GM20431 (cell line): ENCODE data around the gene GIMD1.
"Not testable (repeated sequence)": the region's sequence is repeated elsewhere in the genome, so short reads cannot be mapped to it uniquely, and the experiment has no call there.

Source experiments
- in situ Hi-C: fragments of 300-500 bp; cut with MseI, MboI; formaldehyde crosslinking; loops from one replicate; pipeline ENCODE4 v1.15.0; 2020; ENCODE audit warnings: low sequenced_read_pairs; ENCODE audit not compliant: unreplicated experiment

Gene GIMD1

DNA sequence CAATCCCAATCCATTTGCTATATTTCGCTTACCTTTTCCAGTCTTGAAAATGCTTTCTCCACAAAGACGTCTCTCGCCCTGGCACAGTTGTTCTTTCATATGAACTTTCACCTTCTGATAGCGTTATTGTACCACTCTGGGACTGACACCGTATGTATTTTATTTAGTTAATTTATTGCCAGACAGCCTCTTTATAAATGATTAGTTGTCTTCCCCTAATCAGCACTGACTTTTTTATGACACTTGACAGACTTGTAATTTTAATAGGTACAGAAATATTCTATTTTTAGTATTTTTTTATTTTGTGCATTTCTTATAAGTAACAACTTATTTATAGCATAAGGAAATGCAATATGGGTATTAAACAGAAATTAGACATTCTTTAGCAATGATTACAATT, at the start of gene GIMD1:
TSS of gene GIMD1 (minus strand) at position 101 of the 400 bp plus-strand sequence. CDS start 1,343 bp downstream, outside the sequence.
- in situ Hi-C loops: no loop called here

DNA sequence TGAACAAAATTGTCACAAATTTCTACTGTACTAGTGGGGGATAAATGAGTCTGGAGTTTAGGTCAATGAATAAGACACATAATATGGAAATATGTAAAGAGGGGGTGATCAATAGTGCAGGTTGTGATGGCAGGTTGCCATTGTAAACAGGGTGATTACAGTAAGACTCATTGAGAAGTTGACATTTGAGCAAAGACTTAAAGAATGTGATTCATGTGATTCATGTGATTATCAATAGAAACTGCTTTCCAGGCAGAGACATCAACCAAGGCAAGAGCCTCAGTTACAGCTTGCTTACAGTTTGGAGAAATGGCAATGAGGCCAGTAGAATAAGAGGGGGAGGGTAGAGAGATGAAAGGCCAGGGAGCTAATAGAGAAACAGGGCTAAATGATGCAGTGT, 45.8 kb upstream of the GIMD1 start:
- in situ Hi-C loops: no loop called here

DNA sequence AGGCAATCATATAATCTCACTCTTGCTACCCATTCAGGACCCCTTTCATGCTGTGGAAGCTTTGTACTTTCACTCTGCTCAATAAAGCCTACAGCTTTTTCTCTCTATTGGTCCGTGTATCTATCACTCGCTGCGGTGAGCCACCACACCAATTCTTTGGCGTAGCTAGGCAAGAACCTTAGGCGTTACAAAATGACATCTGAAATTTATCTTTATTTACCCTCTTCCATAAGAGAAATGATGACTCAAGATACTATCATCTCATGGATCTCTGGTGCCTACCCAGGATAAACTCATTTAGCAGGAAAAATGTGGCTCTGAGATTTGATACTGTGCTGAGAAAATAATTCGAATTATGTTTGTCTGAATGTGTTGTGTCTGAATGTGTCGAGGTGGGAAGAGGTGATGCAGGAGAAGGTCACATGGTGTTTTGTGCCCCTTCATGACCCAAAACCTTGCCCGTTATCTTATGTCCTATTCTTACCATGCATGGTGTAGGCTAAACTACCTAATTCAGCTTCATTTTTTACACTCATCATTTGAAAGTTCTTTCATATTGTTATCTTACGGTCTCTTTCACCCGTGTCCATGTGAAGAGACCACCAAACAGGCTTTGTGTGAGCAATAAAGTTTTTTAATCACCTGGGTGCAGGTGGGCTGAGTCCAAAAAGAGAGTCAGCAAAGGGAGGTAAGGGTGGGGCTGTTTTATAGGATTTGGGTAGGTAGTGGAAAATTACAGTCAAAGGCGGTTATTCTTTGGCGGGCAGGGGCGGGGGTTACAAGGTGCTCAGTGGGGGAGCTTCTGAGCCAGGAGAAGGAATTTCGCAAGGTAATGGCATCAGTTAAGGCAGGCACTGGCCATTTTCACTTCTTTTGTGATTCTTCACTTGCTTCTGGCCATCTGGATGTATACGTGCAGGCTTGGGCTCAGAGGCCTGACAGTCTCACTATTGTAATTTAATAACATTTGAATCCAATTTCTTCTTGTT, 41.6 kb upstream of the GIMD1 start:
- in situ Hi-C loops: no loop called here

DNA sequence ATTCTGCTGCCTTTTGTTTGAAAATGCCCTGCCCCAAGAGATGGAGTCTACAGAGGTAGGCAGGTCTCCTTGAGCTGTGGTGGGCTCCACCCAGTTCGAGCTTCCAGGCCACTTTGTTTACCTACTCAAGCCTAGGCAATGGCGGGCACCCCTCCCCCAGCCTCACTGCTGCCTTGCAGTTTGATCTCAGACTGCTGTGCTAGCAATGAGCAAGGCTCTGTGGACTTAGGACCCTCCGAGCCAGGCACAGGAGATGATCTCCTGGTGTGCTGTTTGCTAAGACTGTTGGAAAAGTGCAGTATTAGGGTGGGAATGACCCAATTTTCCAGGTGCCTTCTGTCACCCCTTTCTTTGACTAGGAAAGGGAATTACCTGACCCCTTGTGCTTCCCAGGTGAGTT, 39.4 kb upstream of the GIMD1 start:
- in situ Hi-C loops: not testable (repeated sequence)

DNA sequence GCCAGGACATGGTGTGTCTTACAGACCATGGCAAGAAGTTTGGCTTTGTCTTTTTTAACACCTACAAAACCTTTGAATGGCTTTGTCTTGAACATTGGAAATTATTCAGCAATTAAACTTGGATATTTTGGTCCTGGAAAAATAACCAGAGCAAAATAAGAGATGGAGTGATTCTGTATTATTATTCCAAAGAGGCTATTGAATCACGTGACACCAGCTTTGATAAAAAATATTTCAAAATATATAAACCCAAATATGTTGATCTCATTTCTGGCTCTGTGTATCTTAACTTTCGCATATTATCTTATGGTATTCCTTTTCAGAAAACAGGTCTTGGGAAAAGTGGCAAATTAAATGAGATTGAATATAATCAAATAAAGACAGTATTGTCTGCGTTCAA, 32.6 kb upstream of the GIMD1 start:
- in situ Hi-C loops: no loop called here

DNA sequence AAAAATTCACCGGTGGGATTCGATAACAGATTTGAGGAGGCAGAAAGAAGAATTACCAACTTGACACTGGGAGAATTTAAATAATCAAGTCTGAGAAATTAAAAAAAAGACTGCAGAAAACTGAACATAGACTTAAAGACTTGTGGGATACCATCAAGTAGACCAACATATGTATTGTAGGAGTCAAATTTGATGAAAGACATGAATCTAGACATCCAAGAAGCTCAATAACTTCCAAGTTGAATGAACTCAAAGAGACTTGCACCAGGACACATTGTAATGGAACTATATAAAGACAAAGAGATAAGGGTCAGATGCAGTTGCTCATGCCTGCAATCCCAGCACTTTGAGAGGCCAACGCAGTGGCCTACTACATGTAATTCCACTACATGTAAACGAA, 30.3 kb upstream of the GIMD1 start:
- in situ Hi-C loops: not testable (repeated sequence)

DNA sequence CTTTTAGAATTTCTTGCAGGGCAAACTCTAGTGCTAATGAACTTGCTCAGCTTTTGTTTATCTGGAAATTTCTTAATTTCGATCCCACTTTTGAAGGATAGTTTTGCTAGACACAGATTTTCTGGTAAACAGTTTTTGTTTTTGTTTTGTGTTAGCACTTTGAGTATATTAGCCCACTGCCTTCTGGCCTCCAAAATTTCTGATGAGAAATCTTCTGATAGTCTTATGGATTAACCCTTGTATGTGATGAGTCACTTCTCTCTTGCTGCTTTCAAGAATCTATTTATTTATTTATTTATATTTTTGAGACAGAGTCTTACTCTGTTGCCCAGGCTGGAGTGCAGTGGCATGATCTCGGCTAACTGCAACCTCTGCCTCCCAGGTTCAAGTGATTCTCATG, 27.0 kb upstream of the GIMD1 start:
- in situ Hi-C loops: no loop called here

DNA sequence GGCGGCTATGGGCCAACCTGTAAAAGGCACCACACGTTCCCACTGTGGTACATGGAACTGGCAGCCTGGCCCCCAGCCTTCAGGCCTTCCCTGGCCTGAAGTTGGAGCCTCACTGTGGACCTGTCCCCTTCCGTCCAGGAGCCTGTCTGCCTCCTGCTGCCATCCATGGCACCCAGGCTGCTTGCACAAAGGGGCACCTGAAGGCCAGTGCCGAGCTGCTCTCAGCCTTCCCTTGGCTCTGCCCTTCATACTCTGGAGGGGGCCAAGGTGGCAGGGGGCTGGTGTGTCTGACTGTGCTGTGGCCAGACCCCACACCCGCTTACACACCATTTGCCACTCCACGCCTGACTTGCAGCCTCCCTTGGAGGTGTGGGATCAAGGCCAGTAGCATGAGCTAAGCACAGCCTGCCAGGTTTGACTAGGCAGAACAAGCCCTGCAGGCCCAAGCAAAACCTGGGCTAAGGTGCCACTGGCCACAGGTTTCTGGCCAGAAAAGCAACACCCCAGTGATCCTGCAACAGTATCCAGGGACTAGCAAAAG, 17.3 kb upstream of the GIMD1 start:
- in situ Hi-C loops: no loop called here

DNA sequence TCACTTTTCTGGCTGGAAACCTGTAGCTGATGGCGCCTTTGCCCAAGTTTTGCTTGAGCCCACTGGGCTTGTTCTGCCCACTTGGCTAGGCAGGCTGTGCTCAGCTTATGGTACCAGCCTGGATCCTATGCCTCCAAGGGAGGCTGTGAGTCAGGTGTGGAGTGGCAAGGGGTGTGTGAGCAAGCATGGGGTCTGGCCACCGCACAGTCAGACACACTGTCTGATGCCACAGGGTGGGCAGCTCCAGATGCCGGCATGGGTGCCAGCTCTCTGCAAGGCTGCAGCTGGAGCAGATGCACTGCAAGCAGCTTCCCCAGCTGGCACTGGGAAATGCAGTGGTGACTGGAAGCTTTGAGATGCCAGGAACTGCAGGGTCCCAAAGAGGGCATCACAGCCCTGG, 16.3 kb upstream of the GIMD1 start:
- in situ Hi-C loops: no loop called here

DNA sequence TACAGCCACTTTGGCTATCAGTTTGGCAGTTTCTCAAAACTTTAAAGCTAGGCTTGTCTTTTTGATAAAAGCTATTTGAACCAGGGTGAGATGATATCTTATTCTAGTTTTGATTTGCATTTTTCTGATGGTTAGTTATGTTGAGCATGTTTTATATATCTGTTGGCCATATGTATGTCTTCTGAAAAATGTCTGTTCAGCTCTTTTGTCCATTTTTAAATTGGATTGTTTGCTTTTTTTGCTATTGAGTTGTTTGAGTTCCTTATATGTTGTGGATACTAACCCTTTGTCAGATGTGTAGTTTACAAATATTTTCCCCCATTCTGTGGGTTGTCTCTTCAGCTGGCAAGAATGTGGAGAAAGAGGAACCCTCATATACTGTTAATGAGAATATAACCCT, 11.6 kb upstream of the GIMD1 start:
- in situ Hi-C loops: no loop called here

DNA sequence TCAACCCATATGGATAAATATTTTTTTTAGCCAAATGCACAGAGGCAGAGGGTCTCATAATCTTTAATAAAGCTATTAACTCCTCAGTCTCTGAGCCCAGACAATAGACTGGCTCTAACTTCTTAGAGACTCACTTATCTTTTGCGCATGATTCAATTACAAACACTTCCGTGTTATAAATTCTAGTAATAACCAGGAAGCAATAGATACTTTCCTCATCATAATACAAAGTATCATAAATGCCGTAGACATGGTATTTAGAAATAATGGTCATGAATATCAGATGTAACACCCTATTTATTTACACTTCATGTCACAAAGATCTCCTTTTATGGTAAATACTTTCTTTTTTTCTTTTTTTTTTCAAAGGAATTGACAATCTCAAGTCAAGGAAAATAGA, 4.4 kb upstream of the GIMD1 start:
- in situ Hi-C loops: no loop called here

DNA sequence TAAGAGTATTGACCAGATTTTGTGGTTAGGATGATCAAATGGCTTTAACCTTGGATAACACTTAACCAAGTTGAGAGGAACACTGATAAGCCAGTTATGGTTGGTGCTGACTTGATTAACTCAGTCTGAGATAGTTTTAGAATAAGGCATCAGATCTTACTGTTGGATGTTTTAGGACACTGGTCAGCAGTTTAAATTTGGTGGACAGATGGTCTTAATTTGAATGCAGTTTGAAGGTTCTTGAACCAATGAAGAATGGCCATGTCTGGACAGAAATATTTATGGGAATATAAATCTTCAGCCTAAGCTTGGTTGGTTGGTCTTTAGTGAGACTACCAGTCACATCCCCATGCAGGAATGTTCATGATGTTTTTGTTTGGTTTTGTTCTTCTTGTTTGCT, 2.6 kb upstream of the GIMD1 start:
- in situ Hi-C loops: no loop called here

DNA sequence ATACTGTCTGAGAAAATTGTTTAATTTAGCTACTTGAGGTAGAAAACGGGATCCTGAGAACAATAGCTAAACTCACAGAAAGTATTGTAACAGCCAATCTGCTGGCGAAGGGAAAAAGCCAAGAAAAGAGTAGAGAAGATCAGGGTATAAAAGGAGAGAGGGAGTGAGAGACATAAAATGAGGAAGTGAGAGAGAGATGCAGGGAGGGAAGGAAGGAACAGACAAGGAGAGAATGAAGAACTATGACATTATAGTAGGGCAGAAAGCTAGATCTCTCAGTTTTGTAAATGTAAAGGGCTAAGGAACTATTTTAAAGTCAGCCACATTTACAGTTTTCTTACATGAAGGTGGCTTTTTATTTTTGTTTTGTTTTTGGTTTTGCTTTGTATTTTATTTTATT, 1.6 kb upstream of the GIMD1 start:
- in situ Hi-C loops: no loop called here

DNA sequence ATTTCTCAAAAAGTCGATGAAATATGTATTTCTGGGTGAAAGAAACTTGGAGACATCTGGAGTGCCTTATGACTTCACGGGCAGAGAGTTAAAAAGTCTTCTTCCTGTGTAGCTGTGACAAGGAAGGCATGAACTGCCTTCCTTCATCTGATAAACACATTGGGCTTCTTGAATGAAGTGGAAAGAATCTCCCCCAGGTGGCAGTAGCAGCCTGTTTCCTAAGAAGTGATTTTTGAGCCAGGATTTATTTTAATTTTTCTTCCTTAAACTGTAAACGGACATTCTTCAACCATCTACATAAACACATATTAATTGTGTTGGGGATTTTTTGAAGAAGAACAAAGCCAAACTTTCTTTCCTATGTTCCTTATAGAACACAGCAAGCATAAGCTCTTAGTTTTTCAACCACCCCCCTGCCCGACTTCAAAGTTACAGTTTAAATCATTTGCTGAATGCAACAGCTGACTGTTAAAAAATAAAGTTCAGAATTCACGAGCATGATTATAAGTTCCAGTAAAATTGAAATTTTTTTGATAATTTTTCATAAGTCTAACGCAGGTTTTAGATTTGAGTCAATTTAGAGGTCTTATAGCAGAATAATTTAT, 980 bp upstream of the GIMD1 start:
- in situ Hi-C loops: no loop called here

DNA sequence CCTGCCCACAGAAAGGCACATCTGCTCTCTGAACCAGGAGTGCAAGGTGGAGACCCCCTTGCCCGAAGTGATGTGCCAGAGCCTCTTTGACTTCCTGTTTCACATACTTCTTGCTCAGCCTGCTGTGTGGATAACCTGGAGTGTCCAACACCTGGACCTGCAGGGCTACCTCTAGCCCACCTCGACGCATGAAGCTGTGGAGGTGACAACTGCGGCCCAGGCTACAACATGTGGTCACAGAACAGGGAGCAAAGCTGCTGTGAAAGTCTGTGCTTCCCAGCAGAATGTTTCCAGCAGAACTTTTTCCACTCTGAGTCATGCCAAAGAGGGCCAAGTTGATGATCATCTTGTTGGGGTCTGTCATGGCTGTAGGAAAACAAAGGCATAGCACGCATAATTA, 1.5 kb downstream of the GIMD1 start:
- in situ Hi-C loops: no loop called here

DNA sequence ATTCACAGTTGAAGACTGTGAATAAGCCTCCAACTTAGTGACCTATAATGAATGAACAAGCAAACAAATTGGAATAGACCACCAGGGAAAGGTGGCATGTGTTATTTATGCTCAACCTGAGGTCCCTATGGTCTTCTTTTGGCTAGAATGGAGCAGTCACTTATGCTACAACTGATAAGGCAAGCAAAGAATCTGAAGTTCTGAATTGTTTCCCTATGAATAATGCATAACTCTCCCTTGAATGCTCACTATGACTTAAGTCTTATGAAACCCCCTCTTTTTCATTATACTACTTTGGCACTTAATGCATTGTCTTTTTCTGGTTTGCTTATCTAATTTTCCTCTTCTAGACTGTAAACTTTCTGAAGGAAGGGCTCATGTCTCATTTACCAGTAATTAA, 2.6 kb downstream of the GIMD1 start:
- in situ Hi-C loops: no loop called here

DNA sequence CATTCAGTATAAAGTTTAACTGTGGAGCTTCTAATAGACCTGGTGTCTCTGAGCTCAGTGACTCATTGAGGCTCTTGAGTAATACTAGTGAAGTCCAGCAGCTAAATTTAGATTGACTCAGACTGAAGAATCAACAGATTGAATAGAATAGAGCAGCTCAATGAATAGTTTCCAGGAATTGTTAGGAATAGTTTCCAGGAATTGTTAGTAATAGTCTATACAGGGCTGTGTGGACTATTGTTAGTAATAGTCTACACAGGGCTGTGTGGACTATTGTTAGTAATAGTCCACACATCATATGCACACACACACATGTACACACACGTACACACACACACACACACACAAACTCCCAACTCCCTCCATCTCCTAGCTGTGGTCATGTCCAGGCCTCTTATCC, 3.0 kb downstream of the GIMD1 start:
- in situ Hi-C loops: no loop called here

DNA sequence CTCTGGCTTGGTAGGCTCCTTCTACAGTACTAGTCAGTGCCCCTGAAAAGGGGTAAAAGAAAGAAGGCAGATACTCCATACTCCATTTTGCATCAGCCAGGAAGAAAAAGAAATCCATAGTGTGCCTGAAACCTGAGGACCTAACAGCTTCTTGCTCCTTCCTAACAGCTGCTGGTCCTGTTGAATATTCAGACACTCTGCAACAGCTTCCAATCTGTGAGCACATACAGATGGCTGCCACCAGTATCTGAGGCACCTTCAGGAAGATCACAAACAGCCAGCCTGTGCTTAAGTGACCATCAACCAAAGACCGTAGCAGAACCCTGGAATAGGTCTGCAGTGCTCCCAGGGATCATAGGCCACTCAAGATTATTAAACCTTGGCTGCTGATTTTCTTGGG, 4.3 kb downstream of the GIMD1 start:
- in situ Hi-C loops: no loop called here

DNA sequence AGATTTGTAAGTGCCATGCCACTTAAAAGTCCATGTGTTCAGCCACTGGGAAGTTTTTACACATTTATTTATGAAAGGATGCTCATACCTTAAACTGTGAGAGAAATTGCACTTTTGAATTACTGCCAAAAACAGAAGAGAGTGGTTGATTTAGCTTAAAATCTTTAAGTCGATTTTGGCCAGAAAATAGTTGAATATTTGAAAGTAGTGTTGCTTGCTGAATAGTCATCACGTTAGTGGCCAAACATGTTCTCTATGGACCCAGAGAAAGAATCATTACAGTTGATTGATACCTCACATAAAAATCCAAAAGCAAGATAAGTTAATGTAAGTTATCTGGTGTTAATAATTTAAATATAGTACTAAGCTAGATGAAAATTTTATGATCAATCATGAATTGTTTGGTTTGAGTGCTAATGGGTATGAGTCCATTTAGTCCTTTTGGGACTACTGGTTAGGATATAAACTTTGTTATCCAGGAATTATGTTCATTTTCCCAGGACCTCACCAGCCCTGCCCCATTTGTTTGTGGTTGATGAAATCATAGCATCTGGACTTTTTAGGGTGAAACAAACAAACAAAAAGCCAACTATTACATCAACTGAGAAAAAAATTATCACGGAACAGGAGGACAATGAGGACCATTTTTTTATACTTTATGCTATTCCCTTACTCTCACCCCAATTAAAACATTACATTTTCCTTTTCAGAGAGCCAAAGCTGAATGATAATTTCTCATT, 6.3 kb downstream of the GIMD1 start:
- in situ Hi-C loops: no loop called here

DNA sequence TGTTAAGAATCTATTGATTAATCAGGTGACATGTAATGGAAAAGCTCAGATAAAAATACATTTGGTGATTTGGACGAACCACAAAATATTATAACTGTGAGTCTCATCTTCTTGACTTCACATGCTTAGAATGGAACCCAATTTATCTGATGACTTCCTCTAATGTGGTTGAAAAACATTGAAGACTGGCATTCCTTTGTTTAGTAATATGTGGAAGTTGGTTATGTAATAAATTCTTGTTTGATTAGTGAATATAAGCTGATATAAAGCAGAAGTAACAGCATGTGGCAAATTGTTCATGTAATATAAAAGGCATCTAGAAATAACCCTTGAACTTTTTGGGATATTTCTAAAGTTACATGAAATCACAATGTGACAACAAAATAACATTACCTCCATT, 9.7 kb downstream of the GIMD1 start:
- in situ Hi-C loops: no loop called here

DNA sequence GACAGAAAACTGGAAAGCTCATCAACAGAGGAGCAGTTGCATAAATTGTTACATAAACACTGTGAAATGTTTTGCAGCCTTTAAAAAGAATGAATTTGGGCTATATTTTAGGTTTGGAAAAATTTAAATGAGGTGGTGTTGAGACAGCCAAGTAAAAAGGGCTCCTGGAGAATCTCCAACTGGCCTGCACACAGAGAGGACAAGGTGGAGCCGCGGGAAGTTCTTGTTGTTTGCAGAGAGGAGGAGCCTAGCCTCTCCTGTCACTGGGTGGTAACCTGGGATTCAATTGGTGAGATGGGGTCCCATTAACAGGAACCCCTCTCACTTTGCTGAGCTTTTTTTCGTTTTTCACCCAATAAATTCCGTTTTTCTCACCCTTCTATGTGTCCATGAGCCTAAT, 13.4 kb downstream of the GIMD1 start:
- in situ Hi-C loops: no loop called here
